Effector memory CD8-positive, alpha-beta T cell (primary cell): ENCODE results near the gene TMPRSS15.
A peak's percentile ranks its signal among the peaks of the same experiment; 100 is the strongest.

ENCODE experiments used
- ATAC-seq: fragments of 150-1000 bp; cut with Tn5 transposase; replicated peaks from 2 replicates; pipeline ENCODE4 v1.10.0; 2021; ENCODE audit warnings: mild to moderate bottlenecking, moderate library complexity
- DNase-seq, 3 experiments: peaks; one replicate each; pipeline ENCODE4 v3.0.0; 2021
- H3K27ac Mint-ChIP-seq, 2 donors: one replicate each; pipeline ENCODE4 v1.8.0; 2022; ENCODE audit warnings: mild to moderate bottlenecking in 2 of 2, mixed read lengths in 2 of 2, moderate library complexity in 2 of 2
- H3K27me3 Mint-ChIP-seq, 2 donors: one replicate each; pipeline ENCODE4 v1.8.0; 2022; ENCODE audit warnings: mixed read lengths in 2 of 2
- H3K36me3 Mint-ChIP-seq: one replicate; pipeline ENCODE4 v1.8.0; 2022; ENCODE audit warnings: mild to moderate bottlenecking, moderate library complexity, mixed read lengths; ENCODE audit not compliant: insufficient read depth
- H3K4me1 Mint-ChIP-seq, 2 donors: one replicate each; pipeline ENCODE4 v1.8.0; 2022; ENCODE audit warnings: low read depth in 2 of 2, mixed read lengths in 2 of 2
- H3K4me3 Mint-ChIP-seq, 2 donors: one replicate each; pipeline ENCODE4 v1.8.0; 2022; ENCODE audit warnings: mild to moderate bottlenecking in 2 of 2, mixed read lengths in 2 of 2, moderate library complexity in 2 of 2
- H3K9me3 Mint-ChIP-seq, 2 donors: one replicate each; pipeline ENCODE4 v1.8.0; 2022; ENCODE audit warnings: mixed read lengths in 2 of 2

Gene TMPRSS15

GRCh38 chr21:18251065-18251464, 152.5 kb downstream of the TMPRSS15 start:
- DNase-seq (no peak), ATAC-seq (no peak)
- no peaks in the 10 kb centered on the region for H3K9me3 Mint-ChIP-seq
- no peak overlapping the region for H3K27ac Mint-ChIP-seq
- H3K4me3 Mint-ChIP-seq, result no peak overlapping the region
- peaks cover 0 to 3% of the 10 kb centered on the region in 2 donors for H3K27me3 Mint-ChIP-seq
- no peaks in the 10 kb centered on the region for H3K36me3 Mint-ChIP-seq
- H3K4me1 Mint-ChIP-seq, result no peaks in the 10 kb centered on the region

- no peak overlapping the region for H3K27ac Mint-ChIP-seq
- H3K4me1 Mint-ChIP-seq, result peaks cover 0 to 2% of the 10 kb centered on the region in 2 donors
- no peak for ATAC-seq
- no peaks in the 10 kb centered on the region for H3K36me3 Mint-ChIP-seq
- H3K27me3 Mint-ChIP-seq, result peaks cover under 1 to 14% of the 10 kb centered on the region in 2 donors
- H3K9me3 Mint-ChIP-seq, result no peaks in the 10 kb centered on the region
- H3K4me3 Mint-ChIP-seq, result no peak overlapping the region
- no peak for DNase-seq
Observed at GRCh38 chr21:18249672-18250071, 153.9 kb downstream of the TMPRSS15 start.

- H3K4me1 Mint-ChIP-seq, result peaks cover 0 to 6% of the 10 kb centered on the region in 2 donors
- no peak overlapping the region for H3K27ac Mint-ChIP-seq
- no peak overlapping the region for H3K4me3 Mint-ChIP-seq
- no peak for DNase-seq
- peaks cover 5 to 23% of the 10 kb centered on the region in 2 donors for H3K27me3 Mint-ChIP-seq
- H3K9me3 Mint-ChIP-seq, result peaks cover 0 to 1% of the 10 kb centered on the region in 2 donors
- no peak for ATAC-seq
- no peaks in the 10 kb centered on the region for H3K36me3 Mint-ChIP-seq
Observed at GRCh38 chr21:18248171-18248570, 155.4 kb downstream of the TMPRSS15 start.

- Mint-ChIP-seq H3K27me3 (peaks cover 5 to 23% of the 10 kb centered on the region in 2 donors), H3K4me3 (no peak overlapping the region), H3K9me3 (peaks cover 0 to 1% of the 10 kb centered on the region in 2 donors), H3K4me1 (peaks cover 0 to 6% of the 10 kb centered on the region in 2 donors), H3K36me3 (no peaks in the 10 kb centered on the region), H3K27ac (no peak overlapping the region)
- no peak for DNase-seq
- no peak for ATAC-seq
Observed at GRCh38 chr21:18245464-18245967, 158.1 kb downstream of the TMPRSS15 start.

- no peaks in the 10 kb centered on the region for H3K36me3 Mint-ChIP-seq
- H3K4me1 Mint-ChIP-seq, result peaks cover 0 to 6% of the 10 kb centered on the region in 2 donors
- peak within 1 kb of the TSS in 1 of 2 donors; percentile 24 for H3K4me3 Mint-ChIP-seq
- no peak within 1 kb of the TSS for H3K27ac Mint-ChIP-seq
- ATAC-seq (no peak), DNase-seq (no peak)
- H3K9me3 Mint-ChIP-seq, result peaks cover 0 to 1% of the 10 kb centered on the region in 2 donors
- H3K27me3 Mint-ChIP-seq, result peaks cover 5 to 23% of the 10 kb centered on the region in 2 donors
Observed at GRCh38 chr21:18244671-18245463, 158.7 kb downstream of the TMPRSS15 start, which contains the start of gene CHODL. CHODL (plus strand) TSS chr21:18244833; CDS start chr21:18245224, 391 bp downstream.

- H3K36me3 Mint-ChIP-seq, result no peaks in the 10 kb centered on the region
- no peak overlapping the region for H3K4me3 Mint-ChIP-seq
- H3K4me1 Mint-ChIP-seq, result no peaks in the 10 kb centered on the region
- DNase-seq (no peak), ATAC-seq (no peak)
- no peak overlapping the region for H3K27ac Mint-ChIP-seq
- H3K9me3 Mint-ChIP-seq, result peaks cover 0 to 6% of the 10 kb centered on the region in 2 donors
- H3K27me3 Mint-ChIP-seq, result no peaks in the 10 kb centered on the region
Observed at GRCh38 chr21:18235545-18235944, 168.0 kb downstream of the TMPRSS15 start.

- H3K4me1 Mint-ChIP-seq, result no peaks in the 10 kb centered on the region
- no peaks in the 10 kb centered on the region for H3K27me3 Mint-ChIP-seq
- H3K9me3 Mint-ChIP-seq, result no peaks in the 10 kb centered on the region
- no peak overlapping the region for H3K27ac Mint-ChIP-seq
- H3K4me3 Mint-ChIP-seq, result no peak overlapping the region
- no peak for DNase-seq
- ATAC-seq, result no peak
- H3K36me3 Mint-ChIP-seq, result no peaks in the 10 kb centered on the region
Observed at GRCh38 chr21:18228060-18228739, 175.4 kb downstream of the TMPRSS15 start.

- no peaks in the 10 kb centered on the region for H3K36me3 Mint-ChIP-seq
- H3K4me3 Mint-ChIP-seq, result no peak overlapping the region
- H3K4me1 Mint-ChIP-seq, result peaks cover 0 to 2% of the 10 kb centered on the region in 2 donors
- no peak overlapping the region for H3K27ac Mint-ChIP-seq
- peaks cover 10 to 22% of the 10 kb centered on the region in 2 donors for H3K9me3 Mint-ChIP-seq
- DNase-seq (no peak), ATAC-seq (no peak)
- peaks cover 0 to 9% of the 10 kb centered on the region in 2 donors for H3K27me3 Mint-ChIP-seq
Observed at GRCh38 chr21:18222346-18222745, 181.2 kb downstream of the TMPRSS15 start.

- DNase-seq (no peak), ATAC-seq (no peak)
- H3K4me3 Mint-ChIP-seq, result no peak overlapping the region
- H3K27ac Mint-ChIP-seq, result no peak overlapping the region
- H3K27me3 Mint-ChIP-seq, result peaks cover 0 to 9% of the 10 kb centered on the region in 2 donors
- H3K4me1 Mint-ChIP-seq, result peaks cover 0 to 2% of the 10 kb centered on the region in 2 donors
- H3K9me3 Mint-ChIP-seq, result peaks cover 10 to 22% of the 10 kb centered on the region in 2 donors
- no peaks in the 10 kb centered on the region for H3K36me3 Mint-ChIP-seq
Observed at GRCh38 chr21:18220498-18220897, 183.1 kb downstream of the TMPRSS15 start.
